Astrocyte (in vitro differentiated cells and primary cell): ENCODE results near the gene ABI2. TPM values are rescaled to one million over a fixed set of nuclear protein-coding genes. Genes with fewer than 3 reads are reported as not detected.

Source experiments
- DNase-seq: peaks from one replicate; pipeline ENCODE4 v3.0.0-alpha.2; 2010; ENCODE audit warnings: low read depth
- FAIRE-seq: peaks from 2 replicates; lab custom pipeline; 2011; peaks lifted over from hg19 to GRCh38; lab: Jason Lieb, UNC
- H2AFZ ChIP-seq: 2 replicates; pipeline ENCODE4 v1.6.0; 2012; ENCODE audit warnings: low read depth, low read length, inconsistent platforms
- H3K27ac ChIP-seq: 2 replicates; pipeline ENCODE4 v1.5.1; 2011; ENCODE audit warnings: low read depth, low read length, inconsistent platforms
- H3K27me3 ChIP-seq: 2 replicates; pipeline ENCODE4 v1.6.0; 2011; ENCODE audit warnings: low read length, inconsistent platforms; ENCODE audit not compliant: insufficient read depth
- H3K36me3 ChIP-seq: 2 replicates; pipeline ENCODE4 v1.5.1; 2011; ENCODE audit warnings: low read length, inconsistent platforms; ENCODE audit not compliant: insufficient read depth
- H3K4me1 ChIP-seq: 2 replicates; pipeline ENCODE4 v1.5.1; 2011; ENCODE audit warnings: low read length, inconsistent platforms; ENCODE audit not compliant: insufficient read depth
- H3K4me2 ChIP-seq: 2 replicates; pipeline ENCODE4 v1.6.0; 2012; ENCODE audit warnings: low read length, inconsistent platforms
- H3K4me3 ChIP-seq: 2 replicates; pipeline ENCODE4 v1.5.1; 2011; ENCODE audit warnings: low read depth, mild to moderate bottlenecking, low read length, inconsistent platforms; ENCODE audit not compliant: insufficient read depth
- H3K79me2 ChIP-seq: 2 replicates; pipeline ENCODE4 v1.6.0; 2012; ENCODE audit warnings: mild to moderate bottlenecking, low read length, inconsistent platforms; ENCODE audit not compliant: insufficient read depth
- H3K9ac ChIP-seq: 2 replicates; pipeline ENCODE4 v1.6.0; 2012; ENCODE audit warnings: mild to moderate bottlenecking, low read length, inconsistent platforms
- H3K9me3 ChIP-seq: 2 replicates; pipeline ENCODE4 v1.5.1; 2012; ENCODE audit warnings: low read depth, mild to moderate bottlenecking, low read length, inconsistent platforms; ENCODE audit not compliant: insufficient read depth
- H4K20me1 ChIP-seq: 2 replicates; pipeline ENCODE4 v1.6.0; 2012; ENCODE audit warnings: low read length, inconsistent platforms; ENCODE audit not compliant: insufficient read depth
- H3K27ac Mint-ChIP-seq: one replicate; pipeline ENCODE4 v1.8.0; 2021; ENCODE audit warnings: mild to moderate bottlenecking, mixed read lengths; ENCODE audit not compliant: unreplicated experiment
- H3K27me3 Mint-ChIP-seq: one replicate; pipeline ENCODE4 v1.8.0; 2021; ENCODE audit warnings: low read depth, mixed read lengths; ENCODE audit not compliant: unreplicated experiment
- H3K36me3 Mint-ChIP-seq: one replicate; pipeline ENCODE4 v1.8.0; 2021; ENCODE audit warnings: low read depth, mixed read lengths; ENCODE audit not compliant: unreplicated experiment
- H3K4me1 Mint-ChIP-seq: one replicate; pipeline ENCODE4 v1.8.0; 2021; ENCODE audit warnings: low read depth, mixed read lengths; ENCODE audit not compliant: unreplicated experiment
- H3K4me3 Mint-ChIP-seq: one replicate; pipeline ENCODE4 v1.8.0; 2021; ENCODE audit warnings: mild to moderate bottlenecking, moderate library complexity, mixed read lengths; ENCODE audit not compliant: unreplicated experiment
- H3K9me3 Mint-ChIP-seq: one replicate; pipeline ENCODE4 v1.8.0; 2021; ENCODE audit warnings: mild to moderate bottlenecking, mixed read lengths; ENCODE audit not compliant: unreplicated experiment
- EZH2 ChIP-seq: IDR thresholded peaks from 2 replicates; pipeline ENCODE4 v1.6.1; 2012; ENCODE audit warnings: mild to moderate bottlenecking, low read length, inconsistent platforms; ENCODE audit not compliant: insufficient read depth
- total RNA-seq: library from RNA; stranded (reverse); gene quantifications from 2 replicates; pipeline ENCODE4 v1.2.1, GENCODE V29; 2021
- TF ChIP-seq, protein P1 (sequence below): IDR thresholded peaks from 2 replicates; pipeline ENCODE4 v1.5.1; 2011; ENCODE audit warnings: low read depth, mild to moderate bottlenecking, inconsistent platforms, low read length, moderate library complexity; ENCODE audit not compliant: insufficient read depth

ABI2 gene
- total RNA-seq, 1 donor from 2014 or later, result 56.0 TPM

DNA sequence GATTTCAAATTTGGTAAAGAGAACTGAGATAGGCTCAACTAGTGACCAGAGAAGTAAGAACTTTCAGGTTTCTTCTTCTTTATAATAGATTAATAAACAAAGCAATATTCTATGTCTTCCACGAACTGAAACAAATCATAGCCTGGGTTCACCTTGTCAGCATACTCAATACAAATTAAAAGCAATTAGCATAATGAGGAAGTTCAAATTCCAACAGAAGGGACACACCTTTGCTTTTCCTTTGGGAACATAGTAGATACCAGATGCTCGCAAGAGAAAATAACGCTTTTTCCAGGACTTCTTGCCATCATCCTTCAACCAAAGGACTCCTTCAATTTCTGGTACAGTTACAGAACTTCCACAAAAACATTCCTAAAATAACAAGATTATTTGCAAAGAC lies 127.0 kb downstream of the ABI2 start:
- H2AFZ ChIP-seq, result no peak overlapping the region
- no peak for DNase-seq
- H3K27me3 ChIP-seq, result no peaks in the 10 kb centered on the region
- peaks cover 3% of the 10 kb centered on the region for H3K36me3 Mint-ChIP-seq
- no peaks in the 10 kb centered on the region for H3K79me2 ChIP-seq
- H3K4me1 Mint-ChIP-seq, result peaks cover 18% of the 10 kb centered on the region
- H3K4me2 ChIP-seq, result no peak overlapping the region
- no peaks in the 10 kb centered on the region for H4K20me1 ChIP-seq
- no peak overlapping the region for H3K4me3 ChIP-seq
- no peak overlapping the region for H3K27ac ChIP-seq
- H3K36me3 ChIP-seq, result peaks cover 48% of the 10 kb centered on the region
- FAIRE-seq, result no peak
- H3K9ac ChIP-seq, result no peak overlapping the region
- no peaks in the 10 kb centered on the region for H3K9me3 Mint-ChIP-seq
- H3K27me3 Mint-ChIP-seq, result no peaks in the 10 kb centered on the region
- TF ChIP-seq, protein P1, sequence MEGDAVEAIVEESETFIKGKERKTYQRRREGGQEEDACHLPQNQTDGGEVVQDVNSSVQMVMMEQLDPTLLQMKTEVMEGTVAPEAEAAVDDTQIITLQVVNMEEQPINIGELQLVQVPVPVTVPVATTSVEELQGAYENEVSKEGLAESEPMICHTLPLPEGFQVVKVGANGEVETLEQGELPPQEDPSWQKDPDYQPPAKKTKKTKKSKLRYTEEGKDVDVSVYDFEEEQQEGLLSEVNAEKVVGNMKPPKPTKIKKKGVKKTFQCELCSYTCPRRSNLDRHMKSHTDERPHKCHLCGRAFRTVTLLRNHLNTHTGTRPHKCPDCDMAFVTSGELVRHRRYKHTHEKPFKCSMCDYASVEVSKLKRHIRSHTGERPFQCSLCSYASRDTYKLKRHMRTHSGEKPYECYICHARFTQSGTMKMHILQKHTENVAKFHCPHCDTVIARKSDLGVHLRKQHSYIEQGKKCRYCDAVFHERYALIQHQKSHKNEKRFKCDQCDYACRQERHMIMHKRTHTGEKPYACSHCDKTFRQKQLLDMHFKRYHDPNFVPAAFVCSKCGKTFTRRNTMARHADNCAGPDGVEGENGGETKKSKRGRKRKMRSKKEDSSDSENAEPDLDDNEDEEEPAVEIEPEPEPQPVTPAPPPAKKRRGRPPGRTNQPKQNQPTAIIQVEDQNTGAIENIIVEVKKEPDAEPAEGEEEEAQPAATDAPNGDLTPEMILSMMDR, result no peak
- no peak for TF ChIP-seq EZH2
- H3K4me1 ChIP-seq, result peaks cover 11% of the 10 kb centered on the region
- H3K4me3 Mint-ChIP-seq, result no peak overlapping the region
- H3K27ac Mint-ChIP-seq, result no peak overlapping the region
- no peaks in the 10 kb centered on the region for H3K9me3 ChIP-seq

DNA sequence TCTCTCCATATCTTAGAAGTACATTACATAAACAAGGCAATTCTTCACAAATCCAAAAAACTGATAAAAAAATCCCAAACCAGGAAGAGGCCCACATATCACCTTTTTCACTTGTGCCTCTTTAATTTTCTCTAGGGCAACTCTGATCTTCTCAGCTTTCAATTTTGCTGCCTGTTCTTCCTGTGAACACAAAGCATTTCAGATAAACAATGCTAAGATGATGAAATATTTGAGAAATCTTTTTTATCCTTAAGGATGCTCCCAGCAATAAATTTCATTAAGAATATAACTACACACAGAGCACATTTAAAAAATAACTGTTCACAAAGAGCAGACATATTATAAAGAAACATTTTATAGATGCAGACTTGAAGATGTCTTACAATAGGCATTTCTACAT lies 133.6 kb downstream of the ABI2 start:
- H3K27ac Mint-ChIP-seq, result no peak overlapping the region
- H3K9me3 ChIP-seq, result no peaks in the 10 kb centered on the region

DNA sequence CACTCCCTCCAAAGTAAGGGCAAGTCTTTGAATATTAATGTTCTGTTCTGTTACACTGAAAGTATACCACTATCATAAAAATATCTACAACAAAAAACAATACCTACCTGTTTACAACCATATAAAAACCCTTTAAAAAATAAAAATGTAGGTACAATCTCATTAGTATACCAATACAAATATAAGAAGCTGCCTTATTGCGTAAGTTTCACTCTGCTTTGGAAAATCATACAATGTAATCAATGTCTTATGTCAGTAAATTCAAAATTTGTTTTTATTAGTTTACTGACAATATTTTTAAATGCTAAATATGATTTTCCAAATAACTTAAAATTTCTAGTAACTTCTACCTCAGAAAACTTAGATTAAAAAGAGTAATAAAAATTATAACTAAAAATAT lies 134.1 kb downstream of the ABI2 start:
- H3K4me3 ChIP-seq, result no peak overlapping the region
- no peaks in the 10 kb centered on the region for H3K9me3 ChIP-seq
- no peaks in the 10 kb centered on the region for H3K27me3 ChIP-seq
- Mint-ChIP-seq H3K36me3 (peaks cover 3% of the 10 kb centered on the region), H3K4me3 (no peak overlapping the region), H3K4me1 (no peaks in the 10 kb centered on the region), H3K9me3 (no peaks in the 10 kb centered on the region), H3K27ac (no peak overlapping the region), H3K27me3 (no peaks in the 10 kb centered on the region)
- peaks cover 35% of the 10 kb centered on the region for H3K36me3 ChIP-seq
- TF ChIP-seq EZH2, result no peak
- TF ChIP-seq, protein P1, result no peak
- H3K79me2 ChIP-seq, result peaks cover 28% of the 10 kb centered on the region
- H3K4me1 ChIP-seq, result no peaks in the 10 kb centered on the region
- no peak overlapping the region for H3K9ac ChIP-seq
- no peak for FAIRE-seq
- no peak for DNase-seq
- no peak overlapping the region for H3K4me2 ChIP-seq
- no peaks in the 10 kb centered on the region for H4K20me1 ChIP-seq
- no peak overlapping the region for H2AFZ ChIP-seq
- no peak overlapping the region for H3K27ac ChIP-seq

More for the DNA sequence above, 133.6 kb downstream of the ABI2 start:
- H3K36me3 Mint-ChIP-seq, result peaks cover 3% of the 10 kb centered on the region
- FAIRE-seq, result no peak
- H3K27me3 Mint-ChIP-seq, result no peaks in the 10 kb centered on the region
- Histone ChIP-seq H3K4me1 (no peaks in the 10 kb centered on the region), H4K20me1 (no peaks in the 10 kb centered on the region), H3K27me3 (no peaks in the 10 kb centered on the region), H3K79me2 (peaks cover 28% of the 10 kb centered on the region), H3K36me3 (peaks cover 36% of the 10 kb centered on the region), H3K4me3 (no peak overlapping the region), H3K9ac (no peak overlapping the region), H3K27ac (no peak overlapping the region), H3K4me2 (no peak overlapping the region), H2AFZ (no peak overlapping the region)
- no peaks in the 10 kb centered on the region for H3K9me3 Mint-ChIP-seq
- TF ChIP-seq EZH2, result no peak
- TF ChIP-seq, protein P1, result no peak
- no peak overlapping the region for H3K4me3 Mint-ChIP-seq
- no peaks in the 10 kb centered on the region for H3K4me1 Mint-ChIP-seq
- DNase-seq, result no peak
